Head of caudate nucleus (tissue), 42 donors: ENCODE data around the gene ATXN1L.
"Not testable (repeated sequence)": the region's sequence is repeated elsewhere in the genome, so short reads cannot be mapped to it uniquely, and the experiment has no call there.

Source experiments
- DNase-seq, 42 donors: peaks; one replicate each; pipeline versions ENCODE4 v3.0.0 to v3.0.0-alpha.2; 2020 to 2021; ENCODE audit warnings: mixed read lengths in 7 of 42
- intact Hi-C: fragments of 100-400 bp; cut with DNase I; formaldehyde crosslinking; loops from one replicate; pipeline ENCODE4 v1.15.0; 2022

ATXN1L gene

DNA sequence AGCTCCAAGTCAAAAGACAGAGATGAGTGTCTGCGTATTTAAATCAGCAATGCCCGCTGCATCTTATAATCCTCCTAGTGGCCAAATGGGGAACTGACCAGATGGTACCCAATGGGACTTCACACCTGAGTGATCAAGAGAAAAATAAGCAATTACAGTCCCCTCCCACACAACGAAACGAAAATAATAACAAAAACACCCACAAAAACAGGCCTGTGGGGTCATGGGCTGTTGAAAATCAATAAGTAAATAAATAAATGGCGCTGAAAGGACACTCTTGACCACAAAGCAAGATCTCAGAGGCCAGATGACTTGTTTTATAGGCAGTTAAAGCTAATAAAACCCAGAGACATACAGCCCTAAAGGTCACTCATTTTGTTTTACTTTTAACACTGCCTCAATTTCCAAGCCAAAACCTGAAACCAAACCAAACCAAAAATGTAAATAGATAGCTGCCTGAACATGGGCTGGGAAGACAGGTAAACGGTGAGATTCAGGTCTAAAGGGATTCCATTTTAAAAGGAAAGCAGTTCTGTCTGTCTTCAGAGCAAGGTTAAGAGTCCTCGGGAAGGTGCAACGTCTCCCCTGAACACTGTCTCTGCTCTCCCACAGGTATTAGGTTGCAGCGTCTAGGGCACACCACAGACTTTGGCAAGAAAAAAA lies 36.9 kb downstream of the ATXN1L start:
- DNase-seq = peak in 36 of 42 donors; percentile 34 to 89 (median 58)
- intact Hi-C loops = loop anchor here (5.0 to 10.0 kb wide), 2 partner anchors 75 to 212 kb away; partner anchors contain the start of genes AP1G1, DHX38 and TXNL4B

DNA sequence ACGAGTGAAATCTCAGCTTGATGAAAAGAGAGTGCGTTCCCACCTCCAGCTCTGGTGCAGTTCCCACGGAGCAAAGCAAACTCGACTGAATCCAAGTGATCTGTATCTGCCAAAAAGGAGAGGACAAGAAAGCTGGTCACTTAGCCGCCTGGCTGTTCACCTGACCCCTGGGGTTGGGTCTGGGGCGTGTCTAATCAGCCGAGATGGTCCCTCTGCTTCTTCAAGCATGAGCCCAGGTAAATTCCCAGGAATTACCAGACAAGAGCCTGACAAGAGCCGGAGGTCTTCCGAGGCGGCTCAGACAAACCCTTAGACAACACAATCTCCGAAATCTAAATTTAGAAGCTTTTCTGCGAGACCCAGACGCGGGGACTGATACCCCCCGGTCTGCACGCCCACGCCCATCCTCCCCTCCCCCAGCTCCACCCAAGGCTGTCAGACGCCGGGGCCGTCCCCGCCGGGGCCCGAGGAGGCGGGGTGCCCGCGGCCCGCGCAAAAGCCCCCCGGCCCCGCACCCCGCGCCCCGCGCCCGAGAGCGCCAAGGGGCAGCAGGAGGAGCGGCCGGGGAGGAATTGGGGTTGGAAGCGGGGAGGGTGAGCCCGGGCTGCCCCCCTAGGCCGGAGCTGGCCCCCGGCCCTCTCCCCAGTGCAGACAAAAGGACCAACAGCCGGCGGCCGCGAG lies 37.5 kb downstream of the ATXN1L start:
- peak in 39 of 42 donors; percentile 13 to 69 (median 45) for DNase-seq

GRCh38 chr16:71883849-71884638 lies 38.3 kb downstream of the ATXN1L start, which contains the start of gene ZNF821:
ZNF821 (minus strand) TSS chr16:71884182; CDS start chr16:71879946, 4,236 bp downstream.
- peak; percentile 36 to 90 (median 80) for DNase-seq
- intact Hi-C loops = loop anchor here (5.0 to 10.0 kb wide), 2 partner anchors 77 to 211 kb away; partner anchors contain the start of genes AP1G1, DHX38 and TXNL4B

More for the DNA sequence above, 37.5 kb downstream of the ATXN1L start:
- intact Hi-C loops = loop anchor here (5.0 to 10.0 kb wide), 2 partner anchors 76 to 211 kb away; partner anchors contain the start of genes AP1G1, DHX38 and TXNL4B

DNA sequence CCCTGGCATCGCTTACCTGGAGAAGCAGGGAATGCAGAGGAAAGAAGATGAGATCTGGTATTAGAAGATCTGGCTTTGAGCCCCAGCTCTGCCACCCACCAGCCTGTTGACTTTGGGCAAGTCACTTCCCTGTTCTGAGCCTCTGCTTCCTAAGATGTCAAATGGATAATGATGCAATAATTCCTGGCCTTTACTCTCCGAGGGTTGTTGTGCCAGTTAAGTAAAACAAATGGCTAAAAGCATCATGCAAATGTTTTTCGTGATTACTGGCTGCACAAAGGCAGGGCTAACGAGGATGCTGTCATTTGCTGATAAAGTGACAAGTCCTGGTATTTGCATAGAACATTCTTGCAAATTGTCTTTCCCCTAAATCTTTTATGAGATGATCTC lies 39.5 kb downstream of the ATXN1L start:
- intact Hi-C loops = loop anchor here (10.0 kb wide), 1 partner anchor 210 kb away; the partner anchor contains the start of genes DHX38 and TXNL4B

DNA sequence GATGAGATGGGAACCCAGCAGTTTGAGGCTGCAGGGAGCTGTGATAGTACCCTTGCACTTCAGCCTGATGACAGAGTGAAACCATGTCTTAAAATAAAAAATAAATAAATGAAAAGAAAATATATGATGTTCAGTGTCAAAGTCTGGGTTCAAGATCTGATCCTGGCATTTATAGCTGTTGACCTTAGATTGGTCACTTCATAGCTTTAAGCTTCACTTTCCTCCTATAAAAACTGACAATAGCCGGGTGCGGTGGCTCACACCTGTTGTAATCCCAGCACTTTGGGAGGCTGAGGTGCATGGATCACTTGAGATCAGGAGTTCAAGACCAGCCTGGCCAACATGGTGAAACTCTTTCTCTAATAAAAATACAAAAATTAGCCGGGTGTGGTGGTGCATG lies 43.4 kb downstream of the ATXN1L start:
- DNase-seq = no peak
- intact Hi-C loops = loop anchor here (10.0 kb wide), 1 partner anchor 206 kb away; the partner anchor contains the start of genes DHX38 and TXNL4B

More for the DNA sequence above, 39.5 kb downstream of the ATXN1L start:
- DNase-seq = no peak

- intact Hi-C loops = loop anchor here (10.0 kb wide), 1 partner anchor 49 kb away; the partner anchor contains the start of gene ATXN1L
- DNase-seq = no peak
These were observed 48.1 kb downstream of the ATXN1L start for GRCh38 chr16:71893888-71894228.

DNA sequence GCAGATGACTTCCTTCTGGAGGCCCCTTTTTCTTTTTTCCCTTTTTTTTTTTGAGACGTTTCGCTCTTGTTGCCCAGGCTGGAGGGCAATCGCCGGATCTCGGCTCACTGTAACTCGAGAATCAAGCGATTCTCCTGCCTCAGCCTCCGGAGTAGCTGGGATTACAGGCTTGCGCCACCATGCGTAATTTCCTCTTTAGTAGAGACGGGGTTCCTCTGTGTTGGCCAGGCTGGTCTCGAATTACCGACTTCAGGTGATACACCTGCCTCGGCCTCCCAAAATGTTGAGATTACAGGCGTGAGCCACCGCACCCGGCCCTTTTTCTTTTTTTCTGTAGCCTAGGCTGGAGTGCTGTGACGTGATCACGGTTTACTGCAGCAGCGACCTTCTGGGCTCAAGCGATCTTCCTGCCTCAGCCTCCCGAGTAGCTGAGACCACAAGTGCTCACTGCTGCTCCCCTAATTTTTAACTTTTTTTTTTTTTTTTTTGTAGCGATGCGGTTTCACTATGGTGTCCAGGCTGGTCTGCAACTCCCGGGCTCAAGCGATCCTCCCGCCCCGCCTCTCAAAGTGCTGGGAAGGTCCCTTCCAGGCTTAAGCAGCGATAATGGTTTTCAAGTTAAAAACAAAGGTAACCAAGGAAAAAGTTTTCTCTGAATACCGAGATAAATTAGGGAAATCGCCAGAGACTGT lies 48.6 kb downstream of the ATXN1L start:
- intact Hi-C loops = loop anchor here (10.0 kb wide), 1 partner anchor 50 kb away; the partner anchor contains the start of gene ATXN1L
- DNase-seq = peak; percentile 22 to 81 (median 60)

- DNase-seq = peak; percentile 95 to 99 (median 98)
- intact Hi-C loops = loop anchor here (5.0 to 10.0 kb wide), 2 partner anchors 50 to 88 kb away; partner anchors contain the start of genes AP1G1 and ATXN1L
These were observed 49.3 kb downstream of the ATXN1L start, which contains the start of gene IST1 for GRCh38 chr16:71894921-71895678. IST1 (plus strand) TSS chr16:71895531; CDS start chr16:71915641, 20,110 bp downstream.

DNA sequence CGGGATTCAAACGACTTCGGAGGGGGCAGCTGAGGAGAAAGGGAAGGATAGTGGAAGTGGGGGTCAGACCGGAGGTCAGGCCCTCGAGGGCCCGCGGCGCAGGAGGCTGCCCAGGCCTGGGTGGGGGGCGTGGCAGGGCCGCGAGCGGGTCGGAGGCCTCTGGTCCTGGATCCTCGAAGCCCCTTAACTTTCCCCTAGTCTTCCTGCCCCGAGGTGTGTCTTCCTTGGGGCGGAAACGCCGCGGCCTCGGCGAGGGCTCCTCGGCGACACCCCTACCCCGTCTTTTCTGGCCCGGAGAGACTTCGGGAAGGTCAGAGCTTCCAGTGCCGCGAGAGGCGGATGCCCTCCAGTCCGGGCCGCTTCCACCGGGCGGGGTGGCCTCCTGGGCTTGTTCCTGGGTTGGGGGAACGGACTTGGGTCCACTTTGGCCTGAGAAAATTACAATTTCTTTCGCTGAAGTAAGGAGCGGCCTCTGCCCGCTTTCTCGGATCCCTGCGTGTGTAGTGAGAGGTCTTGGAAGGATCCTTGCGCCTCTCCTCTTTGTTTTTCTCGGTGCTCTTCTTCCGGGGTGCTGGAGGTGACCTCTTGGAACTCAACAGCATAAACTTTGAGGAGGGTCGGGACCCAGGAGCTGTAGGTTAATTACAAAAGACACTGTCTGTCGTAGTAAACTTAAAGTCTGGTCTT lies 50.0 kb downstream of the ATXN1L start:
- intact Hi-C loops = loop anchor here (5.0 to 10.0 kb wide), 2 partner anchors 51 to 89 kb away; partner anchors contain the start of genes AP1G1 and ATXN1L
- DNase-seq = peak in 13 of 42 donors; percentile 4 to 40 (median 26)

- DNase-seq = no peak
- intact Hi-C loops = loop anchor here (5.0 to 10.0 kb wide), 2 partner anchors 52 to 90 kb away; partner anchors contain the start of genes AP1G1 and ATXN1L
These were observed 51.1 kb downstream of the ATXN1L start for GRCh38 chr16:71896764-71897368.

DNA sequence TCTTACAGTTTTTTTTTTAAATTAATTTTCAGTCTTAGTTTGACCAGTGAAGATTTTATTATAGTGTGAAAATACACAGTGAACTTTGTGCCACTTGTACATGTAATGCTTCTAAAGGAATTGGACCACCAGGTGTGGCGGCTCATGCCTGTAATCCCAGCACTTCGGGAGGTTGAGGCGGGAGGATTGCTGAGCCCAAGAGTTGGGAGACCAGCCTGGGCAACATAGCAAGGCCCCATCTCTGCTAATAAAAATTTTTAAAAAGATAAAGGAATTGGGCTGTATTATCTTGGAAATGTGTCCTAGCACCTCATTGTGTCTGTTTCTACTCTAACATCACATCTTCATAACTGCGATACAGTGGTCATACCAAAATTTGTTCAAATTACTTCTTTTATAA lies 53.4 kb downstream of the ATXN1L start:
- no peak for DNase-seq
- intact Hi-C loops = loop anchor here (5.0 to 10.0 kb wide), 2 partner anchors 54 to 92 kb away; partner anchors contain the start of genes AP1G1 and ATXN1L

DNA sequence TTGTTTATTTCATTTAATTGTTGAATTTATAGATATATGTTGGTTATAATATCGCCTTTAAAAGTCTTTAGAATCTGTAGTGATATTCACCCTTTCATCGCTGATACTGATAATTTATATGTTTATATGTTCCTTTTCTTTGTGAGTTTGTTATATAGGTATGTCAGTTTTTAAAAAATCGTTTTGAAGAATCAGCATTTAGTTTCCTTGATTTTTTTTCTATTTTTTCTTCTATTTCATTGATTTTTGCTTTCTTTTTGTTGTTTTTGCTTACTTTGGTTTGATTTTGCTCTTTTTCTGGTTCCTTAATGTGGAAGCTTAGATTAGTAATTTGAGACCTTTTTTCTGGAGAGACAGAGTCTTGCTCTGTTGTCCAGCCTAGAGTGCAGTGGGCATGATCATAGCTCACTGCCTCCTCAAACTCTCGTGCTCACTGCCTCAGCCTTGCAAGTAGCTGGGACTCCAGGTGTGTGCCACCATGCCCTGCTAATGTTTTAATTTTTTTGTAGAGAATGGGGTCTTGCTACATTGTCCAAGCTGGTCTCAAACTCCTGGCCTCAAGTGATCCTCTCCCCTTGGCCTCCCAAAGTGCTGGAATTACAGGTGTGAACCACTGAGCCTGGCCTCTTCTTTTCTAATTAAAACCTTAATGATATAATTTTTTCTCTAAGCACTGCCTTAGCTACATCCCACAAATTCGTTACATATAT lies 57.0 kb downstream of the ATXN1L start:
- intact Hi-C loops = no loop called here
- DNase-seq = no peak

DNA sequence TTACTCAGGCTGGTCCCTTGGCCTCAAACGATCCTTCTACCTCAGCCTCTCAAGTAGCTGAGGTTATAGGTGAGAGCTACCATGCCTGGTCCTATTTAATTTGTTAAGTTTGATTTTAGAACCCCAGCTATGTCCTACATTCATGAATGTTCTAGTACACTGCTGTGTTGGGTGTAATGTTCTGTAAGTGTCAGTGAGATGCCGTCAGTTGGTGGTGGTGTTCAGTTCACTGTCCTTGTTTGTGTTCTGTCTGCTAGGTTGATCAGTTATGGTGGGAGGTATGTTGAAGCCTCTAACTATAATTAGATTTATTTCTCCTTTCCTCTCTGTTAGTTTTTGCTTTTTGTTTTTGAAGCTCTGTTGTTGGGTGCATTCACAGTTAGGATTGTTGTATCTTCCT lies 57.8 kb downstream of the ATXN1L start:
- no peak for DNase-seq
- intact Hi-C loops = no loop called here

GRCh38 chr16:71904239-71904638 lies 58.5 kb downstream of the ATXN1L start:
- intact Hi-C loops = no loop called here
- peak in 1 of 42 donors; percentile 27 for DNase-seq

- intact Hi-C loops, DNase-seq: not testable (repeated sequence)
These were observed 60.0 kb downstream of the ATXN1L start for GRCh38 chr16:71905765-71906164.
